Smooth muscle cell (in vitro differentiated cells): Measurements from ENCODE around the gene PXK. TPM values are rescaled to one million over a fixed set of nuclear protein-coding genes. Genes with fewer than 3 reads are reported as not detected.

ENCODE experiments used
- DNase-seq: peaks from one replicate; lab custom pipeline; 2025; ENCODE audit not compliant: unreplicated experiment; lab: John Stamatoyannopoulos, UW
- H2AFZ ChIP-seq: fragments of 200-600 bp; sonication (generic); 2 replicates; pipeline ENCODE4 v1.6.0; 2016; ENCODE audit warnings: antibody characterized with exemption, low read depth, mild to moderate bottlenecking
- H3F3A ChIP-seq: fragments of 200-600 bp; sonication (generic); 2 replicates; pipeline ENCODE4 v1.6.0; 2017; ENCODE audit warnings: antibody characterized with exemption, low read depth
- H3K27ac ChIP-seq: fragments of 200-600 bp; sonication (generic); 2 replicates; pipeline ENCODE4 v1.5.1; 2016; ENCODE audit warnings: low read depth, mild to moderate bottlenecking
- H3K27me3 ChIP-seq: fragments of 200-600 bp; sonication (generic); 2 replicates; pipeline ENCODE4 v1.6.1; 2016; ENCODE audit warnings: low read depth, mild to moderate bottlenecking
- H3K36me3 ChIP-seq: fragments of 200-600 bp; sonication (generic); 2 replicates; pipeline ENCODE4 v1.5.1; 2016; ENCODE audit warnings: low read depth
- H3K4me1 ChIP-seq: fragments of 200-600 bp; sonication (generic); 2 replicates; pipeline ENCODE4 v1.5.1; 2016; ENCODE audit warnings: low read depth
- H3K4me2 ChIP-seq: fragments of 200-600 bp; sonication (generic); 2 replicates; pipeline ENCODE4 v1.6.0; 2016; ENCODE audit warnings: mild to moderate bottlenecking
- H3K4me3 ChIP-seq: fragments of 200-600 bp; sonication (generic); 2 replicates; pipeline ENCODE4 v1.5.1; 2016; ENCODE audit warnings: mild to moderate bottlenecking
- H3K79me2 ChIP-seq: fragments of 200-600 bp; sonication (generic); 2 replicates; pipeline ENCODE4 v1.6.0; 2016; ENCODE audit warnings: low read depth, mild to moderate bottlenecking
- H3K9ac ChIP-seq: fragments of 200-600 bp; sonication (generic); 2 replicates; pipeline ENCODE4 v1.6.0; 2016; ENCODE audit warnings: low read depth
- H3K9me3 ChIP-seq: fragments of 200-600 bp; sonication (generic); replicated peaks from 2 replicates; pipeline ENCODE4 v1.5.1; 2016; ENCODE audit warnings: low read depth
- H4K20me1 ChIP-seq: fragments of 200-600 bp; sonication (generic); 2 replicates; pipeline ENCODE4 v1.6.0; 2016; ENCODE audit warnings: low read depth
- WGBS: methylation state at CpG from one replicate; pipeline ENCODE4 v1.1.7; 2016; ENCODE audit warnings: low lambda C conversion rate; 5-methylcytosine and 5-hydroxymethylcytosine counted together
- polyA plus RNA-seq: library from polyadenylated mRNA; unstranded; fragments of >200 nt; fragmentation: Nextera tagmentation; extraction: Ambion mirVana; gene quantifications from 2 replicates; pipeline ENCODE4 v1.2.1, GENCODE V29; 2016
- total RNA-seq: library from RNA; depleted of rRNA; stranded (reverse); fragments of >200 nt; gene quantifications from 2 replicates; pipeline ENCODE4 v1.2.3, GENCODE V29; 2014
- TF ChIP-seq, protein P1 (sequence below): fragments of 200-600 bp; sonication (generic); IDR thresholded peaks from 2 replicates; pipeline ENCODE4 v1.5.1; 2017; ENCODE audit warnings: borderline replicate concordance, mild to moderate bottlenecking, antibody characterized with exemption; ENCODE audit not compliant: insufficient read depth, poor library complexity, severe bottlenecking

PXK gene
- total and polyA plus RNA-seq, 2 experiments from 2014 or later: 23.8 to 30.5 TPM

GRCh38 chr3:58305882-58306711 lies 26.6 kb upstream of the PXK start, which contains the start of the genes HTD2 and RPP14:
Gene HTD2, plus strand, starts transcription at chr3:58306520. Its CDS starts 11,094 bp downstream, at chr3:58317614.
Gene RPP14, plus strand, starts transcription at chr3:58306245. Its CDS starts 4,085 bp downstream, at chr3:58310330.
- Histone ChIP-seq H3F3A (no peaks in the 10 kb centered on the region), H3K27ac (peak within 1 kb of the TSS; percentile 99), H3K27me3 (peaks cover 3% of the 10 kb centered on the region), H3K9ac (peak within 1 kb of the TSS; percentile 98), H3K79me2 (peaks cover 44% of the 10 kb centered on the region), H3K36me3 (no peaks in the 10 kb centered on the region), H3K4me1 (peaks cover 13% of the 10 kb centered on the region), H4K20me1 (peaks cover 39% of the 10 kb centered on the region), H3K9me3 (no peaks in the 10 kb centered on the region), H3K4me3 (peak within 1 kb of the TSS; percentile 92), H3K4me2 (peak within 1 kb of the TSS; percentile 95), H2AFZ (peak within 1 kb of the TSS; percentile 89)
- peak; percentile 98 for DNase-seq
- TF ChIP-seq, protein P1, sequence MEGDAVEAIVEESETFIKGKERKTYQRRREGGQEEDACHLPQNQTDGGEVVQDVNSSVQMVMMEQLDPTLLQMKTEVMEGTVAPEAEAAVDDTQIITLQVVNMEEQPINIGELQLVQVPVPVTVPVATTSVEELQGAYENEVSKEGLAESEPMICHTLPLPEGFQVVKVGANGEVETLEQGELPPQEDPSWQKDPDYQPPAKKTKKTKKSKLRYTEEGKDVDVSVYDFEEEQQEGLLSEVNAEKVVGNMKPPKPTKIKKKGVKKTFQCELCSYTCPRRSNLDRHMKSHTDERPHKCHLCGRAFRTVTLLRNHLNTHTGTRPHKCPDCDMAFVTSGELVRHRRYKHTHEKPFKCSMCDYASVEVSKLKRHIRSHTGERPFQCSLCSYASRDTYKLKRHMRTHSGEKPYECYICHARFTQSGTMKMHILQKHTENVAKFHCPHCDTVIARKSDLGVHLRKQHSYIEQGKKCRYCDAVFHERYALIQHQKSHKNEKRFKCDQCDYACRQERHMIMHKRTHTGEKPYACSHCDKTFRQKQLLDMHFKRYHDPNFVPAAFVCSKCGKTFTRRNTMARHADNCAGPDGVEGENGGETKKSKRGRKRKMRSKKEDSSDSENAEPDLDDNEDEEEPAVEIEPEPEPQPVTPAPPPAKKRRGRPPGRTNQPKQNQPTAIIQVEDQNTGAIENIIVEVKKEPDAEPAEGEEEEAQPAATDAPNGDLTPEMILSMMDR: peak; percentile 94
- WGBS: 6% methylated on average over 64 of the region's 71 CpGs

- Histone ChIP-seq H3K9ac (peak overlapping the region; percentile 98), H3K4me1 (peaks cover 13% of the 10 kb centered on the region), H3K27ac (peak overlapping the region; percentile 99), H3K4me2 (peak overlapping the region; percentile 95), H4K20me1 (peaks cover 47% of the 10 kb centered on the region), H3K36me3 (no peaks in the 10 kb centered on the region), H3K9me3 (no peaks in the 10 kb centered on the region), H3K4me3 (peak overlapping the region; percentile 92), H2AFZ (no peak overlapping the region), H3K27me3 (no peaks in the 10 kb centered on the region), H3K79me2 (peaks cover 59% of the 10 kb centered on the region), H3F3A (no peaks in the 10 kb centered on the region)
- no peak for DNase-seq
- WGBS: 65% methylated on average over 10 of the region's 10 CpGs
- TF ChIP-seq, protein P1: peak; percentile 50
Observed at GRCh38 chr3:58307639-58308215, 25.0 kb upstream of the PXK start.

DNA sequence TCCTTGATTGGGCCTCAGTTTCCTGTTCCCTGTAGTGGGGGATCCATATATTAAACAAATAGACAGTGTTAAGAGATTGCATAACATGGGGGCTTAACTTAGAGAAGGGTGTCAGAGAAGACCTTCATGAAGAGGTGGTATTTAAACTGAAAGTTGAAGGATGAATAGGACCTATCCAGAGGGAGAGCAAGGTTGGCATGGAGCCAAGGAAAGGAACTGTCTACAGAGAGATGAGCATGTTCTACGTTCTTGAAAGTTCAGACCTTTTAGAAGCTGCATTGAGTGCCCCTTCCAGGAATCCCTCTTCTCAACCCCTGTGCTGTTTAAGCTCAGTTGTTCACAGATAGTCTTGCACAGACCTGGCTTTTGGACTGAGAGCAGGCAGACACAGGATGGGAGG lies 24.0 kb upstream of the PXK start:
- H3K4me2 ChIP-seq: no peak overlapping the region
- no peak for DNase-seq
- peaks cover 65% of the 10 kb centered on the region for H3K79me2 ChIP-seq

More for the DNA sequence above, 24.0 kb upstream of the PXK start:
- peaks cover 47% of the 10 kb centered on the region for H4K20me1 ChIP-seq
- no peaks in the 10 kb centered on the region for H3K9me3 ChIP-seq
- TF ChIP-seq, protein P1: no peak
- no peaks in the 10 kb centered on the region for H3K36me3 ChIP-seq
- no peaks in the 10 kb centered on the region for H3K27me3 ChIP-seq
- H3F3A ChIP-seq: no peaks in the 10 kb centered on the region
- peak overlapping the region; percentile 22 for H3K9ac ChIP-seq
- WGBS: 67% methylated on average over 1 of the region's 1 CpG
- H3K4me1 ChIP-seq: peaks cover 13% of the 10 kb centered on the region
- H3K27ac ChIP-seq: peak overlapping the region; percentile 99
- H2AFZ ChIP-seq: no peak overlapping the region
- no peak overlapping the region for H3K4me3 ChIP-seq
